Muscle layer of colon (tissue), 2 donors: ENCODE data around the gene BID.

Source experiments
- H3K27ac ChIP-seq: one replicate; pipeline ENCODE4 v1.7.0; 2013; ENCODE audit warnings: low read depth, mild to moderate bottlenecking, low read length, moderate library complexity
- H3K27me3 ChIP-seq, 2 donors: one replicate each; pipeline ENCODE4 v1.7.0; 2013; ENCODE audit warnings: low read length in 2 of 2, mild to moderate bottlenecking in 2 of 2; ENCODE audit not compliant: insufficient read depth in 2 of 2, control insufficient read depth in 1 of 2
- H3K36me3 ChIP-seq: one replicate; pipeline ENCODE4 v1.7.0; 2013; ENCODE audit warnings: mild to moderate bottlenecking, low read length; ENCODE audit not compliant: insufficient read depth
- H3K4me1 ChIP-seq: one replicate; pipeline ENCODE4 v1.7.0; 2013; ENCODE audit warnings: mild to moderate bottlenecking, low read length; ENCODE audit not compliant: insufficient read depth
- H3K4me3 ChIP-seq, 2 donors: one replicate each; pipeline ENCODE4 v1.7.0; 2013; ENCODE audit warnings: low read length in 2 of 2, low read depth in 1 of 2, mild to moderate bottlenecking in 1 of 2, moderate library complexity in 1 of 2
- H3K9ac ChIP-seq: one replicate; pipeline ENCODE4 v1.7.0; 2013; ENCODE audit warnings: low read length
- H3K9me3 ChIP-seq: one replicate; pipeline ENCODE4 v1.7.0; 2013; ENCODE audit warnings: mild to moderate bottlenecking, low read length
- donor health status: abdominal sarcoma.
- donor health status: Adenocarcinoma of cecum.

The BID gene

GRCh38 chr22:17787716-17788330, 13.6 kb upstream of the BID start:
- H3K27ac ChIP-seq = no peak overlapping the region
- no peaks in the 10 kb centered on the region for H3K27me3 ChIP-seq
- H3K4me1 ChIP-seq = peaks cover 13% of the 10 kb centered on the region
- no peak overlapping the region for H3K9ac ChIP-seq
- no peaks in the 10 kb centered on the region for H3K9me3 ChIP-seq
- peaks cover 21% of the 10 kb centered on the region for H3K36me3 ChIP-seq
- no peak overlapping the region for H3K4me3 ChIP-seq

DNA sequence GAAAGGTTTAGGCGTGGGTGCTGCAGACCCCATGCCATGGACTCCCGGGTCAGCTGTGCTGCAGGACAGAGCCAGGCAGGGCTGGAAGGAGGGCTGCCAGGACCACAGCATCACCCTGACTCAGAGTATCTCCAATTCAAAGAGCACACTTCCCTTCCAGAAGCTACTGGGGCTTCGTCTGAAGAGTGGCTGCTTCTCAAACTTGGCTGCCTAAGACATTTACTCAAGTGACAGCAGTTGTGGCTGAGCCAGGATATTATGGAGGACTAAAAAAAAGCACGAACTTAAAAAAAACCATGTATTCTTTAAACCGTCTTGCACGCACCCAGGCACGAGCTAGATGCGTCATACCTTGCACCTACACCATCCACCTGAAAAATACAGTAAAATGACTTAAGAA, 13.0 kb upstream of the BID start:
- peaks cover 13% of the 10 kb centered on the region for H3K4me1 ChIP-seq
- peaks cover 21% of the 10 kb centered on the region for H3K36me3 ChIP-seq
- H3K9ac ChIP-seq = no peak overlapping the region
- H3K27me3 ChIP-seq = no peaks in the 10 kb centered on the region
- H3K4me3 ChIP-seq = no peak overlapping the region
- H3K9me3 ChIP-seq = no peaks in the 10 kb centered on the region
- no peak overlapping the region for H3K27ac ChIP-seq

- peaks cover 16% of the 10 kb centered on the region for H3K4me1 ChIP-seq
- H3K27ac ChIP-seq = no peak overlapping the region
- peaks cover 21% of the 10 kb centered on the region for H3K36me3 ChIP-seq
- no peak overlapping the region for H3K9ac ChIP-seq
- no peaks in the 10 kb centered on the region for H3K9me3 ChIP-seq
- no peaks in the 10 kb centered on the region for H3K27me3 ChIP-seq
- H3K4me3 ChIP-seq = no peak overlapping the region
Measured at GRCh38 chr22:17786435-17787161, 12.3 kb upstream of the BID start.

DNA sequence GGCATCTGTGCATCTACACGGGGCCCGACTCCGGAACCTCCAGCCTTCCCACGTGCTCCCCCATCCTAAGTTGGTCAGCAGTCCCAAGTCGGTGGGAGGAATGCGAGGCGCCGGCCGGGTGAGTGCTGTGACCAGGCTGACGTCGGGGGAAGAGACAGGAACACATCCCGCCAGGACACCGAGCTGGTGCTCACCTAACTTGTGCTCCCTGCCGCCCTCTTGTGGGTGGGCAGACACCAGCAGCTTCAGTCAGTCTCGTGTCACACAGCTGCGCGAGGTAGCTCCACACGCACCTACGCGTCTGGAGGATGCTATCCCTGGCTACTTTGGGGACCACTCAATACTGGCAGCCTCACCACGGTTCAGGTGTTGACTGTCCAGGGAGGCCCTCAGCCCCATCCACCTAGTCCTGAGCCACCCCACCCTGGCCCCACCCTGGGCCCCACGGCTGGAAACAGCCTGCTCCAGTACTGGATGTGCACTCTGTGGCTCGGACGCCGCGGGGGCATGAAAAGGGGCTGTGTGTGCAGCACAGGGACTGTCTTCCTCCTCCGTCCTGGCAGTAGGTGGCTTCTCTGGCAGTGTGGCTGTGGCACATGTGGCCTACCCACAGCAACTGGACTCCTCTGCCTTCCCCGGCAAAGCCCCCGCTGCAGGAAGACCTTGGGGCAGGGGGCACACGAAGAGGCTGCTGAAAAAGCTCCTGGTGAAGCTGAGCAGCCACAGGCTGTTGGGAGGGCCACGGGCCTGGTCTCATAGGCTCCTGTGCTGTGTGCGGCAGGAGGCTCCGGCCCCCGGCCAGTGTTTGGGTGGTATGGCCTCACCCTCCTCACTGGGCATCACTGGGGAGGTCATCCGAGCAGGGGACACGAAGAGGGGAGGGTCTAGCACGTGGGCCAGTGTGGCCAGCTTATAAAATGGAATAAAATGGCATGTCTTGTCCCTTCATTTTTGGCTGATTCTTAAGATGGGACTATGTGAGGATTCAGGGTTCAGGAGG, 11.2 kb upstream of the BID start:
- no peak overlapping the region for H3K9ac ChIP-seq
- no peak overlapping the region for H3K4me3 ChIP-seq

DNA sequence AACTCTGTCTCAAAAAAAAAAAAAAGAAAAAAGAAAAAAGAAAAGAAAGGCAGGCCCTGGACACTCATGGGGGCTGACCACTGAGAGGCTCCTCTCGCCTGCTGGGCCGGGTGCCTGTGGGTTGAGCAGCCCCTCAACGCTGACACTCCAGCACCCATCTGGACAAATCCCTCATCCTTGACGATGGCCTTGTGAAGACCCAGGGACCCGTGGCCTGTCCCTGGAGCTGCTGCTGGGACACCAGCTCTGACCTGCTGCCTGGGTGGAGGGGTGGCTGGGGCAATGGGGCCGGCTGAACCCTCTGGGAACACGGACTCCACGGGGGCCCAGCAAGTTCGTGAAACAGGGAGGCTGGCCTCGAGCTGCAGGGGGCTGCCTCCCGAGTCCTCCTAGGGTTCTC, 10.5 kb upstream of the BID start:
- Histone ChIP-seq H3K9ac (no peak overlapping the region), H3K9me3 (no peaks in the 10 kb centered on the region), H3K27me3 (no peaks in the 10 kb centered on the region), H3K36me3 (peaks cover 4% of the 10 kb centered on the region), H3K4me3 (no peak overlapping the region), H3K27ac (no peak overlapping the region), H3K4me1 (peaks cover 24% of the 10 kb centered on the region)

More for the DNA sequence above, 11.2 kb upstream of the BID start:
- Histone ChIP-seq H3K4me1 (peaks cover 24% of the 10 kb centered on the region), H3K9me3 (no peaks in the 10 kb centered on the region), H3K27ac (no peak overlapping the region), H3K36me3 (peaks cover 11% of the 10 kb centered on the region), H3K27me3 (no peaks in the 10 kb centered on the region)

- H3K4me1 ChIP-seq = peaks cover 24% of the 10 kb centered on the region
Measured at GRCh38 chr22:17783773-17784480, 9.7 kb upstream of the BID start.

GRCh38 chr22:17783312-17783711, 9.0 kb upstream of the BID start:
- H3K9ac ChIP-seq = no peak overlapping the region
- H3K9me3 ChIP-seq = no peaks in the 10 kb centered on the region
- H3K36me3 ChIP-seq = no peaks in the 10 kb centered on the region
- H3K4me3 ChIP-seq = no peak overlapping the region
- H3K27me3 ChIP-seq = no peaks in the 10 kb centered on the region
- no peak overlapping the region for H3K27ac ChIP-seq
- H3K4me1 ChIP-seq = peaks cover 24% of the 10 kb centered on the region

More at GRCh38 chr22:17783773-17784480, 9.7 kb upstream of the BID start:
- no peak overlapping the region for H3K9ac ChIP-seq
- no peaks in the 10 kb centered on the region for H3K27me3 ChIP-seq
- peaks cover 2% of the 10 kb centered on the region for H3K36me3 ChIP-seq
- H3K4me3 ChIP-seq = no peak overlapping the region
- H3K9me3 ChIP-seq = no peaks in the 10 kb centered on the region
- H3K27ac ChIP-seq = no peak overlapping the region

DNA sequence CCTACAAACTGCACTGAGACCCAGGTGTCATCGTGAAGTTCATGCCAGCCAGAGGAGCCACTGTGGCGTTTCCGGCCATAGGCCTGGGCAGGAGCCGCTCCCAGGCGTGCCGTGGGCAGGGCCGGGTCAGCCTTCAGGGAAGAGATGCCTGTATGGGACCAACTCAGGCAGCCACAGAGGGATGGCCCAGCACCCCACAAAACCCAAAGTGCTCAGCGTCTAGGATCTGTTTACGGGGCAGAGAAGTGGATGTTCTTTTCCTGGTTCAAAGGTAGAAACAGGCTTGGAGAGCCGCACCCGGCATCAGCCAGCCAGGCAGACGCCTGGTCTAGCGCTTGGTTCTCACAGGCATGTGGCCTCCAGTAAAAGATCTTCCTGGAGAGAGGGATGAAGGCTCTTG, 8.4 kb upstream of the BID start:
- Histone ChIP-seq H3K27me3 (no peaks in the 10 kb centered on the region), H3K4me3 (no peak overlapping the region), H3K27ac (no peak overlapping the region), H3K9me3 (no peaks in the 10 kb centered on the region), H3K4me1 (peaks cover 24% of the 10 kb centered on the region), H3K36me3 (no peaks in the 10 kb centered on the region), H3K9ac (no peak overlapping the region)

DNA sequence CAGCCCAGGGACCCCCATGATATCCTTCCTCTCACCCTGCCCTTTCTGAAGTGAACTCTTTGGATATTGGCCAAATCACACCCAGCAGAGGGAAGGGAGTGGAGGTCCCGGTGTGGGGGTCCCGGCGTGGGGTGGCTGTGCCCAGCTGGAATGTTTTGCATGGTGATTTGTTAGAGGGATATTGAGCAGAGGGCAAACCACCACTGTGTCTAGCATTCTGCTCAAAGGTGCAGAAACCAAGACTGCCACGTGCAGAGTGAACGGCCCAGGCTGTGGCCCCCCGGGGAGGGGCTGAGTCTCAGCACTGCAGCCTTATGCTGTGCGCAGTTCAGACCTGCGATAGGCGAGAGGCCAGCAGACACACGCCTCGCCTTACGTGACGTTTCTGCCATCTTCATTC, 7.9 kb upstream of the BID start:
- H3K27ac ChIP-seq = no peak overlapping the region
- no peak overlapping the region for H3K4me3 ChIP-seq
- peaks cover 22% of the 10 kb centered on the region for H3K4me1 ChIP-seq
- H3K27me3 ChIP-seq = no peaks in the 10 kb centered on the region
- no peaks in the 10 kb centered on the region for H3K9me3 ChIP-seq
- no peak overlapping the region for H3K9ac ChIP-seq
- no peaks in the 10 kb centered on the region for H3K36me3 ChIP-seq

GRCh38 chr22:17781319-17782031, 7.2 kb upstream of the BID start:
- Histone ChIP-seq H3K4me1 (peaks cover 15% of the 10 kb centered on the region), H3K27ac (no peak overlapping the region)

More at GRCh38 chr22:17781319-17782031, 7.2 kb upstream of the BID start:
- no peak overlapping the region for H3K9ac ChIP-seq
- no peaks in the 10 kb centered on the region for H3K36me3 ChIP-seq
- H3K4me3 ChIP-seq = no peak overlapping the region
- no peaks in the 10 kb centered on the region for H3K27me3 ChIP-seq
- no peaks in the 10 kb centered on the region for H3K9me3 ChIP-seq
